Breast epithelium (tissue), 3 donors: ENCODE results near the gene MRPS10.

Experiments used
- POLR2AphosphoS5 ChIP-seq, 3 donors: sonication (generic); formaldehyde crosslinking; IDR thresholded peaks; one replicate each; pipeline ENCODE4 v1.6.1; 2017; ENCODE audit warnings: antibody characterized with exemption in 3 of 3
- TF ChIP-seq, protein P1 (sequence below), 3 donors: fragments of 450-650 bp; IDR thresholded peaks; one replicate each; pipeline ENCODE4 v1.5.1; 2016 to 2017; ENCODE audit warnings: antibody characterized with exemption in 3 of 3, mild to moderate bottlenecking in 3 of 3, moderate library complexity in 3 of 3

DNA sequence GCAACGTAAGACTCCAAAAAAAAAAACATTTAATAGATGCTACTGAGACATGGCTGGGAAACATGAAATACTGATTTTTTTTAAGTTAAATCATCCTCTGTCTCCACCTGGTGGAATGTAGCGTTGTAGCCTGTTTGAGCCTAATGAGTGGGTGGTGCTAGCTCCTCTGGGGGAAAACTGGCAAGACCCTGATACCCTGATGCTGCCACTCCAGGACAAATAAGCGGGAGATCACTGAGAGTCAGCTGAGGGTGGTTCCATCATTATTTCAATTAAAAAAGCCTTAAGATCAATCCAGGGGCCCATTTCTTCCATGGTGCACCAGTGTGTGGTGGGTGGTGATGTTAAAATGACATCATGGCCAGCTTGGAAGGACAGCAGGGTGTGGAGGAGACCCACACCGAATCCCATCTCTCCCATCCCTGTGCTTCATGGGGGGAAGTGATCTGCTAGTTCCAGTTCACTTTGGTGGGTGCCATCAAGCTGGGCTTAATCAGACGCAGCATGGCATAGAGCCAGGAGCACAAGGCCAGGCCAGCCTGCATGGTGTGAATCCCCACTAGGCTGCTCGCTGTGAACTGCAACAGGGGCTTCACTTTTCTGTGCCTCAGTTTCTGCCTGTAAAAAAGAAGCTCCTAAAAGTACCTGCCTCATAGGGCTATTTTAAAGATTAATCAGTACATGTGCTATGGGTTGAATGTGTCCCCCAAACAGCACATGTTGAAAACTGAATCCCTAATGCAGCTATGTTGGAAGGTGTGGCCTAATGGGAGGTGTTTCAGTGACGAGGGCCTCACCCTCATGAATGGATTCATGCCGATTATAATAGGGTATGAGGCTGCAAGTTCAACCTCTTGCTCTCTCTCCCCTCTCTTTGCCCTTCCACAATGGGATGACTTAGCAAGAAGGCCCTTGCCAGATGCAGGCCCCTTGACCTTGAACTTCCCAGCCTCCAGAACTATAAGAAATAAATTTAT is 13.0 kb upstream of the MRPS10 start:
- TF ChIP-seq, protein P1, sequence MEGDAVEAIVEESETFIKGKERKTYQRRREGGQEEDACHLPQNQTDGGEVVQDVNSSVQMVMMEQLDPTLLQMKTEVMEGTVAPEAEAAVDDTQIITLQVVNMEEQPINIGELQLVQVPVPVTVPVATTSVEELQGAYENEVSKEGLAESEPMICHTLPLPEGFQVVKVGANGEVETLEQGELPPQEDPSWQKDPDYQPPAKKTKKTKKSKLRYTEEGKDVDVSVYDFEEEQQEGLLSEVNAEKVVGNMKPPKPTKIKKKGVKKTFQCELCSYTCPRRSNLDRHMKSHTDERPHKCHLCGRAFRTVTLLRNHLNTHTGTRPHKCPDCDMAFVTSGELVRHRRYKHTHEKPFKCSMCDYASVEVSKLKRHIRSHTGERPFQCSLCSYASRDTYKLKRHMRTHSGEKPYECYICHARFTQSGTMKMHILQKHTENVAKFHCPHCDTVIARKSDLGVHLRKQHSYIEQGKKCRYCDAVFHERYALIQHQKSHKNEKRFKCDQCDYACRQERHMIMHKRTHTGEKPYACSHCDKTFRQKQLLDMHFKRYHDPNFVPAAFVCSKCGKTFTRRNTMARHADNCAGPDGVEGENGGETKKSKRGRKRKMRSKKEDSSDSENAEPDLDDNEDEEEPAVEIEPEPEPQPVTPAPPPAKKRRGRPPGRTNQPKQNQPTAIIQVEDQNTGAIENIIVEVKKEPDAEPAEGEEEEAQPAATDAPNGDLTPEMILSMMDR (IDR thresholded peaks at IDR 0.05) = no peak
- TF ChIP-seq POLR2AphosphoS5 (IDR thresholded peaks at IDR 0.05) = no peak
